Nephron progenitor cell (in vitro differentiated cells): ENCODE results near the gene ZSWIM3.

Source experiments
- DNase-seq: peaks from one replicate; pipeline ENCODE4 v3.0.0; 2021
- H3K27ac Mint-ChIP-seq: 2 replicates; pipeline ENCODE4 v1.8.0; 2021; ENCODE audit warnings: mild to moderate bottlenecking, moderate library complexity, mixed read lengths
- H3K27me3 Mint-ChIP-seq: 2 replicates; pipeline ENCODE4 v1.8.0; 2021; ENCODE audit warnings: mild to moderate bottlenecking, low read depth, mixed read lengths; ENCODE audit not compliant: poor library complexity
- H3K36me3 Mint-ChIP-seq: 2 replicates; pipeline ENCODE4 v1.8.0; 2021; ENCODE audit warnings: low read depth, mixed read lengths
- H3K4me1 Mint-ChIP-seq: 2 replicates; pipeline ENCODE4 v1.8.0; 2021; ENCODE audit warnings: mixed read lengths
- H3K4me3 Mint-ChIP-seq: 2 replicates; pipeline ENCODE4 v1.8.0; 2021; ENCODE audit warnings: mild to moderate bottlenecking, moderate library complexity, mixed read lengths
- H3K9me3 Mint-ChIP-seq: 2 replicates; pipeline ENCODE4 v1.8.0; 2021; ENCODE audit warnings: mild to moderate bottlenecking, moderate library complexity, mixed read lengths
- TF ChIP-seq, protein P1 (sequence below): fragments of 200-600 bp; sonication (generic); IDR thresholded peaks from 2 replicates; pipeline ENCODE4 v1.5.0; 2021; ENCODE audit warnings: antibody characterized with exemption

The ZSWIM3 gene

DNA sequence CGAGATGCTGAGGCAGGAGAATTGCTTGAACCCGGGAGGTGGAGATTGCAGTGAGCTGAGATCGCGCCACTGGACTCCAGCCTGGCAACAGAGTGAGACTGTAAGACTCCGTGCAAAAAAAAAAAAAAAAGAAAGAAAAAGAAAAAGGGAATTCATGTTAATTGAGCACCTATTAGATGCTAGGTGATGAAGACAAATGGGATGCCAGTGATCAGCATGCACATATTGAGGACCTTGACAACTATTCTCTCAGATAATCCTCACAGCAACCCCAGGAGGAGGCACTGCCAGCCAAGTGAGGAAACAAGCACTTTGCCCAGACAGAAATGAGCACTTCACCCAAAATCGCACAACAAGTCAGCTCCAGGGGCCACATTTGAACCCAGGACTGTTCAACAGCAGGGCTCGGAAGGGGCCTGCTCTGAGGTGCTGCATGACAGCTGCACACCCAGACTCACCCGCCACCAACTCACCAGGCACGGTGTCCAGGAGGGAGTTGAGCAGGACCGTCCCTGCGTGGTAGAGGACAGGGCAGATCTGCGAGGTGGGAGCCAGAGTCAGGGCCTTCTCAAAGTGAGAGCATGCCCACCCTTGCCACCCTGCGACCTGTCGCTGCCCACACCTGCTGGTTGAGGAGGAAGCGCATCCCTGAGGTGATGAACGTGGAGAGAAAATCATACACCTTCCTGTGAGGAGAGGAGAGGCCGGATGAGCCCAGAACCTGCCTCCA lies 50.0 kb downstream of the ZSWIM3 start:
- H3K27me3 Mint-ChIP-seq, result peaks cover 4% of the 10 kb centered on the region
- peaks cover 22% of the 10 kb centered on the region for H3K4me1 Mint-ChIP-seq
- peaks cover 42% of the 10 kb centered on the region for H3K36me3 Mint-ChIP-seq
- H3K27ac Mint-ChIP-seq, result no peak overlapping the region
- TF ChIP-seq, protein P1, sequence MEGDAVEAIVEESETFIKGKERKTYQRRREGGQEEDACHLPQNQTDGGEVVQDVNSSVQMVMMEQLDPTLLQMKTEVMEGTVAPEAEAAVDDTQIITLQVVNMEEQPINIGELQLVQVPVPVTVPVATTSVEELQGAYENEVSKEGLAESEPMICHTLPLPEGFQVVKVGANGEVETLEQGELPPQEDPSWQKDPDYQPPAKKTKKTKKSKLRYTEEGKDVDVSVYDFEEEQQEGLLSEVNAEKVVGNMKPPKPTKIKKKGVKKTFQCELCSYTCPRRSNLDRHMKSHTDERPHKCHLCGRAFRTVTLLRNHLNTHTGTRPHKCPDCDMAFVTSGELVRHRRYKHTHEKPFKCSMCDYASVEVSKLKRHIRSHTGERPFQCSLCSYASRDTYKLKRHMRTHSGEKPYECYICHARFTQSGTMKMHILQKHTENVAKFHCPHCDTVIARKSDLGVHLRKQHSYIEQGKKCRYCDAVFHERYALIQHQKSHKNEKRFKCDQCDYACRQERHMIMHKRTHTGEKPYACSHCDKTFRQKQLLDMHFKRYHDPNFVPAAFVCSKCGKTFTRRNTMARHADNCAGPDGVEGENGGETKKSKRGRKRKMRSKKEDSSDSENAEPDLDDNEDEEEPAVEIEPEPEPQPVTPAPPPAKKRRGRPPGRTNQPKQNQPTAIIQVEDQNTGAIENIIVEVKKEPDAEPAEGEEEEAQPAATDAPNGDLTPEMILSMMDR, result no peak
- no peaks in the 10 kb centered on the region for H3K9me3 Mint-ChIP-seq
- H3K4me3 Mint-ChIP-seq, result no peak overlapping the region
- no peak for DNase-seq

- Mint-ChIP-seq H3K36me3 (peaks cover 41% of the 10 kb centered on the region), H3K9me3 (no peaks in the 10 kb centered on the region), H3K4me1 (peaks cover 24% of the 10 kb centered on the region), H3K4me3 (no peak overlapping the region), H3K27ac (peak overlapping the region; percentile 26), H3K27me3 (peaks cover 4% of the 10 kb centered on the region)
- TF ChIP-seq, protein P1, result no peak
- no peak for DNase-seq
Observed at GRCh38 chr20:45908084-45908483, 50.7 kb downstream of the ZSWIM3 start.

- Mint-ChIP-seq H3K4me3 (no peak overlapping the region), H3K27ac (no peak overlapping the region), H3K9me3 (no peaks in the 10 kb centered on the region), H3K4me1 (peaks cover 28% of the 10 kb centered on the region), H3K27me3 (peaks cover 11% of the 10 kb centered on the region), H3K36me3 (peaks cover 35% of the 10 kb centered on the region)
- TF ChIP-seq, protein P1, result no peak
- DNase-seq, result no peak
Observed at GRCh38 chr20:45909336-45909808, 52.0 kb downstream of the ZSWIM3 start.

DNA sequence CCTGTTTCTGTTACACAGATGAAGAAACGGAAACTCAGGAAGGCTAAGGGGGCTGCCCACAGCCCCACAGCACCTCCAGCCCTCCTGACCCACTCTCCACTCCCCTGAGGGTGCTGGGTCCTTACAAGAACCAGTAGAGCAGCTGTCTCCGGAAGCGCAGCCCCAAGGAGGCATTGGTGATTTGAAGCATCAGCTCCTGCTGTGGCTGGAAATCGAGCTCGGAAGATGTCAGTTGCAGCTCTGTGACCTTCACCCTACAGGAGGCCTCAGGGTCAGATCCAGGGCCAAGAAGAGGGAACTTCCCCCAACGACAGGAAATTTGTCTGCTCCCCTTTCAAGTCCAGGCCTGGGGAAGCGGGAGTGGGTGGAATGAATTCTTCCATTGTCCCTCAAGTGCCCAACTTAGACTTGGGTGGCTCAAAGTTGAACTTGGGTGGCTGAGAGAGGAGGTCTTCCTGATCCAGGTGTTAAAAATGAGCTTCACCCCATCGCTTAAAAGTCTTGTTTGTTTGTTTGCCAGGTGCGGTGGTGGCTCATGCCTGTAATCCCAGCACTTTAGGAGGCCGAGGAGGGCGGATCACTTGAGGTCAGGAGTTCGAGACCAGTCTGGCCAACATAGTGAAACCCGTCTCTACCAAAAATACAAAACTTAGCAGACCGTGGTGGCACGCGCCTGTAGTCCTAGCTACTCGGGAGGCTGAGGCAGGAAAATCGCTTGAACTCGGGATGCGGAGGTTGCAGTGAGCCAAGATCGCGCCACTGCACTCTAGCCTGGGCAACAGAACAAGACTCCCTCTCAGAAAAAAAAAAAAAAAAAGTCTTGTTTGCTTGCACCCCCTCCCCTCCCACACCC lies 52.6 kb downstream of the ZSWIM3 start:
- H3K9me3 Mint-ChIP-seq, result no peaks in the 10 kb centered on the region
- peaks cover 11% of the 10 kb centered on the region for H3K27me3 Mint-ChIP-seq
- H3K27ac Mint-ChIP-seq, result no peak overlapping the region
- H3K4me3 Mint-ChIP-seq, result peak overlapping the region; percentile 74
- TF ChIP-seq, protein P1, result no peak
- H3K36me3 Mint-ChIP-seq, result peaks cover 28% of the 10 kb centered on the region
- DNase-seq, result no peak
- peaks cover 33% of the 10 kb centered on the region for H3K4me1 Mint-ChIP-seq

- peak overlapping the region; percentile 74 for H3K4me3 Mint-ChIP-seq
- peaks cover 33% of the 10 kb centered on the region for H3K4me1 Mint-ChIP-seq
- H3K27ac Mint-ChIP-seq, result peak overlapping the region; percentile 97
- no peaks in the 10 kb centered on the region for H3K9me3 Mint-ChIP-seq
- TF ChIP-seq, protein P1, result no peak
- H3K27me3 Mint-ChIP-seq, result peaks cover 11% of the 10 kb centered on the region
- peak; percentile 99 for DNase-seq
- peaks cover 22% of the 10 kb centered on the region for H3K36me3 Mint-ChIP-seq
Observed at GRCh38 chr20:45910670-45911485, 53.5 kb downstream of the ZSWIM3 start.
